HCT116 (cell line): Measurements from ENCODE around the gene STK39. TPM values are rescaled to one million over a fixed set of nuclear protein-coding genes. Genes with fewer than 3 reads are reported as not detected.

Source experiments
- ATAC-seq: fragments of 200-7000 bp; cut with Tn5 transposase; 2 replicates; pipeline ENCODE4 v1.9.1; 2020; ENCODE audit warnings: mild to moderate bottlenecking, moderate library complexity
- BruUV-seq: library from RNA; stranded (reverse); fragments of 400-500 nt; replicated peaks from 2 replicates; lab custom pipeline; 2021; lab: Mats Ljungman, UMichigan
- CTCF ChIA-PET: fragments of 300-600 bp; sonication (Branson Sonifier 250); formaldehyde crosslinking; loops from one replicate; lab custom pipeline; 2021; ENCODE audit warnings: antibody characterized with exemption; lab: Charles Lee
- POLR2A ChIA-PET: fragments of 300-600, 350-600 bp; sonication (Branson Sonifier 250); formaldehyde crosslinking; loops from one replicate; lab custom pipeline; 2021; ENCODE audit warnings: antibody characterized with exemption; lab: Charles Lee
- RAD21 ChIA-PET, 2 experiments: fragments of 300-600 bp; sonication (Branson Sonifier 250); formaldehyde crosslinking; loops; one replicate each; lab custom pipeline; 2023; ENCODE audit warnings: low total read pairs in 2 of 2; ENCODE audit not compliant: uncharacterized antibody in 2 of 2, unreplicated experiment in 2 of 2, low non-redundant PET in 1 of 2; lab: Charles Lee
- DNase-seq: peaks from one replicate; pipeline ENCODE4 v3.0.0-alpha.2; 2010; ENCODE audit warnings: low read depth, low spot score
- H2AFZ ChIP-seq: fragments of 200-600 bp; shearing (Covaris generic), sonication (generic); 2 replicates; pipeline ENCODE4 v1.6.1; 2017; ENCODE audit warnings: low read depth, mixed run types, mixed read lengths, antibody characterized with exemption, low read length; ENCODE audit not compliant: poor library complexity, severe bottlenecking
- H3K27ac ChIP-seq: 2 replicates; pipeline ENCODE4 v1.5.1; 2012; ENCODE audit warnings: low read depth, low read length
- H3K27me3 ChIP-seq: fragments of 200-600 bp; sonication (generic); 2 replicates; pipeline ENCODE4 v1.6.1; 2016; ENCODE audit warnings: mixed run types, low read length, mixed read lengths; ENCODE audit not compliant: insufficient read depth
- H3K36me3 ChIP-seq, 2 experiments: fragments of 200-500 bp in 1 of 2; fragments of 200-600 bp in 1 of 2; sonication (Bioruptor generic) in 1 of 2; sonication (generic) in 1 of 2; 2 replicates each; pipeline versions ENCODE4 v1.5.1 to v1.6.1; 2014 to 2016; ENCODE audit warnings: low read length in 2 of 2, inconsistent platforms in 1 of 2, mixed read lengths in 1 of 2, mixed run types in 1 of 2; ENCODE audit not compliant: insufficient read depth in 2 of 2, control insufficient read depth in 1 of 2
- H3K4me1 ChIP-seq, 2 experiments: fragments of 200-600 bp in 1 of 2; sonication (generic) in 1 of 2; 2 replicates each; pipeline versions ENCODE4 v1.5.1 to v1.6.1; 2012 to 2017; ENCODE audit warnings: low read length in 2 of 2, inconsistent platforms in 1 of 2, mild to moderate bottlenecking in 1 of 2, mixed read lengths in 1 of 2, mixed run types in 1 of 2, moderate library complexity in 1 of 2; ENCODE audit not compliant: insufficient read depth in 2 of 2, control insufficient read depth in 1 of 2
- H3K4me2 ChIP-seq: fragments of 200-600 bp; sonication (generic); 2 replicates; pipeline ENCODE4 v1.6.1; 2017; ENCODE audit warnings: mixed run types, low read length, mixed read lengths
- H3K4me3 ChIP-seq, 2 experiments: fragments of 200-600 bp in 1 of 2; sonication (generic) in 1 of 2; replicated peaks in 1 of 2; 2 replicates each; pipeline ENCODE4 v1.5.1; 2011 to 2016; ENCODE audit warnings: low read length in 2 of 2, control low read depth in 1 of 2, low read depth in 1 of 2, mild to moderate bottlenecking in 1 of 2, mixed read lengths in 1 of 2, mixed run types in 1 of 2
- H3K79me2 ChIP-seq: fragments of 200-600 bp; sonication (generic); 2 replicates; pipeline ENCODE4 v1.6.1; 2017; ENCODE audit warnings: mild to moderate bottlenecking, mixed run types, low read length, moderate library complexity, mixed read lengths; ENCODE audit not compliant: insufficient read depth
- H3K9ac ChIP-seq: fragments of 200-600 bp; sonication (generic); 2 replicates; pipeline ENCODE4 v1.6.1; 2016; ENCODE audit warnings: low read length, mixed read lengths
- H3K9me2 ChIP-seq: fragments of 200-600 bp; sonication (generic), shearing (Covaris generic); 2 replicates; pipeline ENCODE4 v1.6.1; 2017; ENCODE audit warnings: mixed run types, mild to moderate bottlenecking, moderate library complexity; ENCODE audit not compliant: insufficient read depth
- H3K9me3 ChIP-seq, 2 experiments: fragments of 200-500 bp in 1 of 2; fragments of 200-600 bp in 1 of 2; sonication (Bioruptor generic) in 1 of 2; sonication (generic) in 1 of 2; 2 replicates each; pipeline ENCODE4 v1.6.1; 2014 to 2017; ENCODE audit warnings: low read length in 2 of 2, mixed read lengths in 2 of 2, inconsistent platforms in 1 of 2, low read depth in 1 of 2, mild to moderate bottlenecking in 1 of 2, mixed run types in 1 of 2, moderate library complexity in 1 of 2; ENCODE audit not compliant: control insufficient read depth in 1 of 2, insufficient read depth in 1 of 2
- H4K20me1 ChIP-seq: fragments of 200-600 bp; sonication (generic), shearing (Covaris generic); 2 replicates; pipeline ENCODE4 v1.6.1; 2017; ENCODE audit warnings: mixed run types, mild to moderate bottlenecking, moderate library complexity; ENCODE audit not compliant: insufficient read depth
- CBX3 ChIP-seq: IDR thresholded peaks from 2 replicates; pipeline ENCODE4 v1.6.1; 2012; ENCODE audit warnings: low read depth
- CTCF ChIP-seq, 3 experiments: fragments of 200-600 bp in 1 of 3; sonication (generic) in 1 of 3; IDR thresholded peaks in 2 of 3; conservative IDR thresholded peaks in 1 of 3; 2 replicates each; pipeline ENCODE4 v1.5.1; 2012 to 2017; ENCODE audit warnings: low read depth in 2 of 3, low read length in 2 of 3, antibody characterized with exemption in 1 of 3, borderline replicate concordance in 1 of 3, control low read depth in 1 of 3, mild to moderate bottlenecking in 1 of 3, mixed read lengths in 1 of 3, mixed run types in 1 of 3, moderate library complexity in 1 of 3; ENCODE audit not compliant: insufficient read depth in 1 of 3
- EGR1 ChIP-seq: IDR thresholded peaks from 2 replicates; pipeline ENCODE4 v1.6.1; 2012; ENCODE audit warnings: low read depth
- EZH2 ChIP-seq: fragments of 200-600 bp; sonication (generic); IDR thresholded peaks from 2 replicates; pipeline ENCODE4 v1.6.1; 2017; ENCODE audit warnings: antibody characterized with exemption, mixed run types
- FOSL1 ChIP-seq: IDR thresholded peaks from 2 replicates; pipeline ENCODE4 v1.6.1; 2012; ENCODE audit warnings: low read depth
- POLR2A ChIP-seq: IDR thresholded peaks from 2 replicates; pipeline ENCODE4 v1.7.0; 2011; ENCODE audit warnings: borderline replicate concordance; ENCODE audit not compliant: insufficient read depth, insufficient read length; ENCODE audit errors: extremely low read depth
- REST ChIP-seq: IDR thresholded peaks from 2 replicates; pipeline ENCODE4 v1.6.1; 2012; ENCODE audit warnings: low read depth
- SIN3A ChIP-seq: IDR thresholded peaks from 2 replicates; pipeline ENCODE4 v1.6.1; 2012; ENCODE audit warnings: low read depth
- SP1 ChIP-seq: IDR thresholded peaks from 2 replicates; pipeline ENCODE4 v1.6.1; 2012; ENCODE audit warnings: low read depth
- ZFX ChIP-seq: fragments of 450-650 bp; IDR thresholded peaks from 2 replicates; pipeline ENCODE4 v1.6.1; 2017
- intact Hi-C: fragments of 100-400 bp; cut with micrococcal nuclease; formaldehyde crosslinking; loops from 2 replicates; pipeline ENCODE4 v1.10.0; 2022
- total RNA-seq: library from RNA; stranded (reverse); gene quantifications from one replicate; pipeline ENCODE4 v1.2.1, GENCODE V29; 2021; ENCODE audit not compliant: unreplicated experiment

Gene STK39
- total RNA-seq, 1 experiment from 2014 or later = 118 TPM

- peak overlapping the region; percentile 89 for H3K27ac ChIP-seq
- TF ChIP-seq SIN3A (0 out of 2 replicates have a peak, but pooled peaks have one; percentile 11), CTCF (IDR thresholded peaks at IDR 0.05 in 2 of 3, conservative IDR thresholded peaks at IDR 0.05 in 1 of 3; ENCODE audit: borderline replicate concordance in 1 of 3, insufficient read depth in 1 of 3, low read depth in 2 of 3, low read length in 2 of 3) (no peak), POLR2A (no peak)
- RAD21 ChIA-PET = no interaction called here
- peak overlapping the region; percentile 11 to 19; a peak in 2 of 4 replicates for H3K4me3 ChIP-seq
- H3K79me2 ChIP-seq = peaks cover 94% of the 10 kb centered on the region
- H3K4me1 ChIP-seq = peaks cover 54 to 93% of the 10 kb centered on the region in 2 experiments
- peak; percentile 69 for ATAC-seq
- DNase-seq = no peak
- peak overlapping the region; percentile 62 for H3K4me2 ChIP-seq
- H2AFZ ChIP-seq = no peak overlapping the region
- no peaks in the 10 kb centered on the region for H4K20me1 ChIP-seq
- TSS peak; percentile 74 for BruUV-seq
- intact Hi-C loops = loop anchor here (2.0 to 5.0 kb wide), 2 partner anchors 43 to 80 kb away; partner anchors contain the start of gene STK39
- H3K36me3 ChIP-seq = peaks cover 0 to 36% of the 10 kb centered on the region in 2 experiments; a peak in 1 of 4 replicates
- H3K9ac ChIP-seq = peak overlapping the region; percentile 49
- no peaks in the 10 kb centered on the region for H3K9me2 ChIP-seq
- CTCF ChIA-PET = no interaction called here
- H3K27me3 ChIP-seq = no peaks in the 10 kb centered on the region
- H3K9me3 ChIP-seq = no peaks in the 10 kb centered on the region
- POLR2A ChIA-PET = interaction anchor here (1.0 kb wide), 1 partner anchor 169 kb away, joined by 3 read pairs; no protein-coding TSS in a partner anchor
Observed at GRCh38 chr2:168167511-168168263, 79.7 kb downstream of the STK39 start.

GRCh38 chr2:168166902-168167510 is 80.4 kb downstream of the STK39 start:
- H3K4me2 ChIP-seq = peak overlapping the region; percentile 62
- no peak overlapping the region for H2AFZ ChIP-seq
- TSS peak; percentile 72 for BruUV-seq
- H4K20me1 ChIP-seq = no peaks in the 10 kb centered on the region
- peaks cover 54 to 90% of the 10 kb centered on the region in 2 experiments for H3K4me1 ChIP-seq
- ChIA-PET RAD21 (no interaction called here), POLR2A (no interaction called here), CTCF (no interaction called here)
- H3K36me3 ChIP-seq = peaks cover 0 to 36% of the 10 kb centered on the region in 2 experiments; a peak in 1 of 4 replicates
- peak overlapping the region; percentile 49 for H3K9ac ChIP-seq
- H3K4me3 ChIP-seq = peak overlapping the region in 1 of 2 experiments; percentile 19; a peak in 2 of 4 replicates
- peak; percentile 86 for ATAC-seq
- H3K27me3 ChIP-seq = no peaks in the 10 kb centered on the region
- no peaks in the 10 kb centered on the region for H3K9me3 ChIP-seq
- DNase-seq = peak; percentile 83
- H3K79me2 ChIP-seq = peaks cover 92% of the 10 kb centered on the region
- H3K27ac ChIP-seq = peak overlapping the region; percentile 89
- intact Hi-C loops = loop anchor here (2.0 to 5.0 kb wide), 2 partner anchors 44 to 80 kb away; partner anchors contain the start of gene STK39
- H3K9me2 ChIP-seq = no peaks in the 10 kb centered on the region
- TF ChIP-seq REST = no peak
- TF ChIP-seq SP1 = peak; percentile 97
- TF ChIP-seq CBX3 = peak; percentile 93
- TF ChIP-seq EGR1 = 0 out of 2 replicates have a peak, but pooled peaks have one; percentile 6
- TF ChIP-seq FOSL1 = peak; percentile 93
- TF ChIP-seq EZH2 = no peak
- no peak; the same call in 1 of the 2 replicates for TF ChIP-seq ZFX
